HCT116 (cell line): Measurements from ENCODE around the gene THAP2. TPM values are rescaled to one million over a fixed set of nuclear protein-coding genes. Genes with fewer than 3 reads are reported as not detected.

Experiments used
- ATAC-seq: fragments of 200-7000 bp; cut with Tn5 transposase; 2 replicates; pipeline ENCODE4 v1.9.1; 2020; ENCODE audit warnings: mild to moderate bottlenecking, moderate library complexity
- BruUV-seq: library from RNA; stranded (reverse); fragments of 400-500 nt; replicated peaks from 2 replicates; lab custom pipeline; 2021; lab: Mats Ljungman, UMichigan
- CTCF ChIA-PET: fragments of 300-600 bp; sonication (Branson Sonifier 250); formaldehyde crosslinking; loops from one replicate; lab custom pipeline; 2021; ENCODE audit warnings: antibody characterized with exemption; lab: Charles Lee
- POLR2A ChIA-PET: fragments of 300-600, 350-600 bp; sonication (Branson Sonifier 250); formaldehyde crosslinking; loops from one replicate; lab custom pipeline; 2021; ENCODE audit warnings: antibody characterized with exemption; lab: Charles Lee
- RAD21 ChIA-PET, 2 experiments: fragments of 300-600 bp; sonication (Branson Sonifier 250); formaldehyde crosslinking; loops; one replicate each; lab custom pipeline; 2023; ENCODE audit warnings: low total read pairs in 2 of 2; ENCODE audit not compliant: uncharacterized antibody in 2 of 2, unreplicated experiment in 2 of 2, low non-redundant PET in 1 of 2; lab: Charles Lee
- DNase-seq: peaks from one replicate; pipeline ENCODE4 v3.0.0-alpha.2; 2010; ENCODE audit warnings: low read depth, low spot score
- H2AFZ ChIP-seq: fragments of 200-600 bp; shearing (Covaris generic), sonication (generic); 2 replicates; pipeline ENCODE4 v1.6.1; 2017; ENCODE audit warnings: low read depth, mixed run types, mixed read lengths, antibody characterized with exemption, low read length; ENCODE audit not compliant: poor library complexity, severe bottlenecking
- H3K27ac ChIP-seq: 2 replicates; pipeline ENCODE4 v1.5.1; 2012; ENCODE audit warnings: low read depth, low read length
- H3K27me3 ChIP-seq: fragments of 200-600 bp; sonication (generic); 2 replicates; pipeline ENCODE4 v1.6.1; 2016; ENCODE audit warnings: mixed run types, low read length, mixed read lengths; ENCODE audit not compliant: insufficient read depth
- H3K36me3 ChIP-seq, 2 experiments: fragments of 200-500 bp in 1 of 2; fragments of 200-600 bp in 1 of 2; sonication (Bioruptor generic) in 1 of 2; sonication (generic) in 1 of 2; 2 replicates each; pipeline versions ENCODE4 v1.5.1 to v1.6.1; 2014 to 2016; ENCODE audit warnings: low read length in 2 of 2, inconsistent platforms in 1 of 2, mixed read lengths in 1 of 2, mixed run types in 1 of 2; ENCODE audit not compliant: insufficient read depth in 2 of 2, control insufficient read depth in 1 of 2
- H3K4me1 ChIP-seq, 2 experiments: fragments of 200-600 bp in 1 of 2; sonication (generic) in 1 of 2; 2 replicates each; pipeline versions ENCODE4 v1.5.1 to v1.6.1; 2012 to 2017; ENCODE audit warnings: low read length in 2 of 2, inconsistent platforms in 1 of 2, mild to moderate bottlenecking in 1 of 2, mixed read lengths in 1 of 2, mixed run types in 1 of 2, moderate library complexity in 1 of 2; ENCODE audit not compliant: insufficient read depth in 2 of 2, control insufficient read depth in 1 of 2
- H3K4me2 ChIP-seq: fragments of 200-600 bp; sonication (generic); 2 replicates; pipeline ENCODE4 v1.6.1; 2017; ENCODE audit warnings: mixed run types, low read length, mixed read lengths
- H3K4me3 ChIP-seq, 2 experiments: fragments of 200-600 bp in 1 of 2; sonication (generic) in 1 of 2; replicated peaks in 1 of 2; 2 replicates each; pipeline ENCODE4 v1.5.1; 2011 to 2016; ENCODE audit warnings: low read length in 2 of 2, control low read depth in 1 of 2, low read depth in 1 of 2, mild to moderate bottlenecking in 1 of 2, mixed read lengths in 1 of 2, mixed run types in 1 of 2
- H3K79me2 ChIP-seq: fragments of 200-600 bp; sonication (generic); 2 replicates; pipeline ENCODE4 v1.6.1; 2017; ENCODE audit warnings: mild to moderate bottlenecking, mixed run types, low read length, moderate library complexity, mixed read lengths; ENCODE audit not compliant: insufficient read depth
- H3K9ac ChIP-seq: fragments of 200-600 bp; sonication (generic); 2 replicates; pipeline ENCODE4 v1.6.1; 2016; ENCODE audit warnings: low read length, mixed read lengths
- H3K9me2 ChIP-seq: fragments of 200-600 bp; sonication (generic), shearing (Covaris generic); 2 replicates; pipeline ENCODE4 v1.6.1; 2017; ENCODE audit warnings: mixed run types, mild to moderate bottlenecking, moderate library complexity; ENCODE audit not compliant: insufficient read depth
- H3K9me3 ChIP-seq, 2 experiments: fragments of 200-500 bp in 1 of 2; fragments of 200-600 bp in 1 of 2; sonication (Bioruptor generic) in 1 of 2; sonication (generic) in 1 of 2; 2 replicates each; pipeline ENCODE4 v1.6.1; 2014 to 2017; ENCODE audit warnings: low read length in 2 of 2, mixed read lengths in 2 of 2, inconsistent platforms in 1 of 2, low read depth in 1 of 2, mild to moderate bottlenecking in 1 of 2, mixed run types in 1 of 2, moderate library complexity in 1 of 2; ENCODE audit not compliant: control insufficient read depth in 1 of 2, insufficient read depth in 1 of 2
- H4K20me1 ChIP-seq: fragments of 200-600 bp; sonication (generic), shearing (Covaris generic); 2 replicates; pipeline ENCODE4 v1.6.1; 2017; ENCODE audit warnings: mixed run types, mild to moderate bottlenecking, moderate library complexity; ENCODE audit not compliant: insufficient read depth
- CBX3 ChIP-seq: IDR thresholded peaks from 2 replicates; pipeline ENCODE4 v1.6.1; 2012; ENCODE audit warnings: low read depth
- CEBPB ChIP-seq: IDR thresholded peaks from 2 replicates; pipeline ENCODE4 v1.6.1; 2012; ENCODE audit warnings: low read depth
- CTCF ChIP-seq, 3 experiments: fragments of 200-600 bp in 1 of 3; sonication (generic) in 1 of 3; IDR thresholded peaks in 2 of 3; conservative IDR thresholded peaks in 1 of 3; 2 replicates each; pipeline ENCODE4 v1.5.1; 2012 to 2017; ENCODE audit warnings: low read depth in 2 of 3, low read length in 2 of 3, antibody characterized with exemption in 1 of 3, borderline replicate concordance in 1 of 3, control low read depth in 1 of 3, mild to moderate bottlenecking in 1 of 3, mixed read lengths in 1 of 3, mixed run types in 1 of 3, moderate library complexity in 1 of 3; ENCODE audit not compliant: insufficient read depth in 1 of 3
- EGR1 ChIP-seq: IDR thresholded peaks from 2 replicates; pipeline ENCODE4 v1.6.1; 2012; ENCODE audit warnings: low read depth
- ELF1 ChIP-seq: IDR thresholded peaks from 2 replicates; pipeline ENCODE4 v1.6.1; 2012; ENCODE audit warnings: low read depth, borderline replicate concordance
- FOSL1 ChIP-seq: IDR thresholded peaks from 2 replicates; pipeline ENCODE4 v1.6.1; 2012; ENCODE audit warnings: low read depth
- JUND ChIP-seq: IDR thresholded peaks from 2 replicates; pipeline ENCODE4 v1.6.1; 2012
- POLR2A ChIP-seq: IDR thresholded peaks from 2 replicates; pipeline ENCODE4 v1.7.0; 2011; ENCODE audit warnings: borderline replicate concordance; ENCODE audit not compliant: insufficient read depth, insufficient read length; ENCODE audit errors: extremely low read depth
- RAD21 ChIP-seq: IDR thresholded peaks from 2 replicates; pipeline ENCODE4 v1.6.1; 2012; ENCODE audit warnings: low read depth, mild to moderate bottlenecking
- REST ChIP-seq: IDR thresholded peaks from 2 replicates; pipeline ENCODE4 v1.6.1; 2012; ENCODE audit warnings: low read depth
- SIN3A ChIP-seq: IDR thresholded peaks from 2 replicates; pipeline ENCODE4 v1.6.1; 2012; ENCODE audit warnings: low read depth
- SP1 ChIP-seq: IDR thresholded peaks from 2 replicates; pipeline ENCODE4 v1.6.1; 2012; ENCODE audit warnings: low read depth
- SRF ChIP-seq: IDR thresholded peaks from 2 replicates; pipeline ENCODE4 v1.6.1; 2012; ENCODE audit warnings: low read depth
- TCF7L2 ChIP-seq: IDR thresholded peaks from 2 replicates; pipeline ENCODE4 v1.7.0; 2011; ENCODE audit warnings: borderline replicate concordance, inconsistent platforms; ENCODE audit not compliant: insufficient read depth, insufficient read length; ENCODE audit errors: extremely low read depth
- YY1 ChIP-seq: IDR thresholded peaks from 2 replicates; pipeline ENCODE4 v1.6.1; 2011; ENCODE audit warnings: low read length, low read depth, moderate library complexity, mild to moderate bottlenecking; ENCODE audit not compliant: insufficient replicate concordance; ENCODE audit errors: extremely low read depth
- intact Hi-C: fragments of 100-400 bp; cut with micrococcal nuclease; formaldehyde crosslinking; loops from 2 replicates; pipeline ENCODE4 v1.10.0; 2022
- total RNA-seq: library from RNA; stranded (reverse); gene quantifications from one replicate; pipeline ENCODE4 v1.2.1, GENCODE V29; 2021; ENCODE audit not compliant: unreplicated experiment
- TF ChIP-seq, protein P1 (sequence below): IDR thresholded peaks from 2 replicates; pipeline ENCODE4 v1.6.1; 2012

Gene THAP2
- total RNA-seq, 1 experiment from 2014 or later, result 3.7 TPM

DNA sequence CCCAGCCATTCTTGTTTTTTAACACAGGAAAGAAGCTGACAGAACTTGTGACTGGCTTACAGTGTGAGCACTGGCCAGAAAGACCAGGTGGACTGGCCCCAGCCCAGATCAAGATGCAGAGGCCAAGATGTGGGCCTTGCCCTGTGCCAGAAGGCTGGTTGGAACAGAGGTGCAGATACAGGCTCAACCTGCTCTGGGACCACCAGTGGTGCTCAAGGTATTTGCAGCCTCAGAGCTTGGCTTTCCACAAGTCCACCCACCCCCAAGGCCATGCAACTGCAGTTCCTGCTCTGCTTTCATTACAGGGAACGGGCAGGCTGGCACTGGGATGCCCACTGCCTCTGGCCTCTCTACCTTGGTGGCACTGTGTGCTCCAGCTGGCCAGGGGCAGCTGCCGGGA, 23.8 kb upstream of the THAP2 start (continued):
- TF ChIP-seq ELF1 (no peak), FOSL1 (no peak), CEBPB (no peak), RAD21 (no peak), EGR1 (no peak), CBX3 (no peak)

DNA sequence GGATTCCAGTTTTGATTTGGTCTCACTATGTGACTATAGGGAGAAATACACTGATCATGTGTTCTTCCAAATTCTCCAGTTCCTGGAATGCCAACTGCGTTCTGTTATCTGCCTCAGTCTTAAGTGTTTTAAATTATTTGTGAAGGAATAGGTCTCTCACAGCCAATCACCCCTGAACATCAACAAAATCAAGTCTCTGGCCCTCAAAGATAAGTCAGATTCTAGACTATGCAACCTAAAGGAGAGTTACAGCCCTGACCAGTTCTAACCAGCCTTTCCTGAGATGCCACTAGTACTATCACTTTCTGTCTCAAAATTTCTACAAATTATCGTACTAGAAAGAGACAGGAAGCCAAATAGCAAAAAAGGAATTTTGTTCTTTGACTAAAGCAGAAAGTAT, 22.7 kb upstream of the THAP2 start:
- no peak for ATAC-seq
- H2AFZ ChIP-seq, result no peak overlapping the region
- H3K9ac ChIP-seq, result no peak overlapping the region
- H3K4me2 ChIP-seq, result no peak overlapping the region
- peaks cover 33 to 48% of the 10 kb centered on the region in 2 experiments for H3K36me3 ChIP-seq
- no peak overlapping the region for H3K27ac ChIP-seq
- no peak for DNase-seq
- H3K4me1 ChIP-seq, result peaks cover 0 to 4% of the 10 kb centered on the region in 2 experiments; a peak in 1 of 4 replicates
- POLR2A ChIA-PET, result no interaction called here
- no TSS peak for BruUV-seq
- H3K4me3 ChIP-seq, result no peak overlapping the region
- H3K27me3 ChIP-seq, result no peaks in the 10 kb centered on the region
- no peaks in the 10 kb centered on the region for H4K20me1 ChIP-seq
- intact Hi-C loops, result no loop called here
- TF ChIP-seq SRF (no peak), CBX3 (no peak), FOSL1 (no peak), POLR2A (no peak), JUND (no peak), CTCF (IDR thresholded peaks at IDR 0.05 in 2 of 3, conservative IDR thresholded peaks at IDR 0.05 in 1 of 3; ENCODE audit: borderline replicate concordance in 1 of 3, insufficient read depth in 1 of 3, low read depth in 2 of 3, low read length in 2 of 3) (no peak), CEBPB (no peak), TCF7L2 (no peak), SIN3A (no peak), SP1 (no peak), YY1 (no peak), REST (no peak)
- TF ChIP-seq, protein P1, sequence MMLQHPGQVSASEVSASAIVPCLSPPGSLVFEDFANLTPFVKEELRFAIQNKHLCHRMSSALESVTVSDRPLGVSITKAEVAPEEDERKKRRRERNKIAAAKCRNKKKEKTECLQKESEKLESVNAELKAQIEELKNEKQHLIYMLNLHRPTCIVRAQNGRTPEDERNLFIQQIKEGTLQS, result no peak
- TF ChIP-seq, all 23 proteins: peak for 0
- peaks cover 68% of the 10 kb centered on the region for H3K79me2 ChIP-seq
- ChIA-PET RAD21 (no interaction called here), CTCF (no interaction called here)
- H3K9me2 ChIP-seq, result no peaks in the 10 kb centered on the region
- no peaks in the 10 kb centered on the region for H3K9me3 ChIP-seq
